Esophagus muscularis mucosa (tissue), 4 donors: ENCODE data around the gene WNT1. TPM values are rescaled to one million over a fixed set of nuclear protein-coding genes. Genes with fewer than 3 reads are reported as not detected.

Source experiments
- DNase-seq: peaks from one replicate; pipeline ENCODE4 v3.0.0-alpha.2; 2017; ENCODE audit errors: extremely low spot score
- H3K27ac ChIP-seq, 4 donors: fragments of 200-600 bp; sonication (generic); replicated peaks in 1 of 4; 1 replicate in 3 of 4; 2 replicates in 1 of 4; pipeline ENCODE4 v1.5.1; 2016 to 2019; ENCODE audit warnings: mild to moderate bottlenecking in 1 of 4
- H3K27me3 ChIP-seq, 4 donors: fragments of 200-600 bp; sonication (generic); one replicate each; pipeline versions ENCODE4 v1.5.1 to v1.6.0; 2016 to 2019
- H3K36me3 ChIP-seq, 4 donors: fragments of 200-600 bp; sonication (generic); one replicate each; pipeline ENCODE4 v1.5.1; 2016 to 2019
- H3K4me1 ChIP-seq, 4 donors: fragments of 200-600 bp; sonication (generic); one replicate each; pipeline ENCODE4 v1.5.1; 2016 to 2019
- H3K4me3 ChIP-seq, 4 donors: fragments of 200-600 bp; sonication (generic); 1 replicate in 2 of 4; 2 replicates in 2 of 4; pipeline ENCODE4 v1.5.1; 2016 to 2019; ENCODE audit warnings: mild to moderate bottlenecking in 4 of 4, moderate library complexity in 1 of 4
- H3K9me3 ChIP-seq, 4 donors: fragments of 200-600 bp; sonication (generic); 1 replicate in 3 of 4; 2 replicates in 1 of 4; pipeline ENCODE4 v1.5.1; 2016 to 2019
- EP300 ChIP-seq: sonication (generic); formaldehyde crosslinking; IDR thresholded peaks from one replicate; pipeline ENCODE4 v1.6.1; 2017; ENCODE audit warnings: antibody characterized with exemption
- POLR2A ChIP-seq: fragments of 450-650 bp; IDR thresholded peaks from one replicate; pipeline ENCODE4 v1.6.1; 2017; ENCODE audit warnings: antibody characterized with exemption, moderate library complexity, mild to moderate bottlenecking, low read depth
- POLR2AphosphoS5 ChIP-seq, 2 donors: sonication (generic); formaldehyde crosslinking; IDR thresholded peaks; one replicate each; pipeline ENCODE4 v1.6.1; 2017; ENCODE audit warnings: antibody characterized with exemption in 2 of 2
- WGBS: methylation state at CpG from one replicate; pipeline ENCODE4 v1.1.5; 2018; 5-methylcytosine and 5-hydroxymethylcytosine counted together
- intact Hi-C: fragments of 100-400 bp; cut with DNase I; formaldehyde crosslinking; loops from one replicate; pipeline ENCODE4 v1.15.1; 2023
- total RNA-seq, 4 donors: library from RNA; depleted of rRNA; stranded (reverse); fragments of >200 nt; gene quantifications; one replicate each; pipeline versions ENCODE4 v1.1.0 to v1.2.1, GENCODE V29; 2016
- TF ChIP-seq, protein P1 (sequence below), 3 experiments: fragments of 200-600 bp in 2 of 3; fragments of 450-650 bp in 1 of 3; sonication (generic) in 2 of 3; IDR thresholded peaks; one replicate each; pipeline ENCODE4 v1.5.1; 2017 to 2019; ENCODE audit warnings: antibody characterized with exemption in 3 of 3, mild to moderate bottlenecking in 2 of 3, moderate library complexity in 1 of 3

WNT1 gene
- total RNA-seq, 4 donors from 2014 or later, result not detected

DNA sequence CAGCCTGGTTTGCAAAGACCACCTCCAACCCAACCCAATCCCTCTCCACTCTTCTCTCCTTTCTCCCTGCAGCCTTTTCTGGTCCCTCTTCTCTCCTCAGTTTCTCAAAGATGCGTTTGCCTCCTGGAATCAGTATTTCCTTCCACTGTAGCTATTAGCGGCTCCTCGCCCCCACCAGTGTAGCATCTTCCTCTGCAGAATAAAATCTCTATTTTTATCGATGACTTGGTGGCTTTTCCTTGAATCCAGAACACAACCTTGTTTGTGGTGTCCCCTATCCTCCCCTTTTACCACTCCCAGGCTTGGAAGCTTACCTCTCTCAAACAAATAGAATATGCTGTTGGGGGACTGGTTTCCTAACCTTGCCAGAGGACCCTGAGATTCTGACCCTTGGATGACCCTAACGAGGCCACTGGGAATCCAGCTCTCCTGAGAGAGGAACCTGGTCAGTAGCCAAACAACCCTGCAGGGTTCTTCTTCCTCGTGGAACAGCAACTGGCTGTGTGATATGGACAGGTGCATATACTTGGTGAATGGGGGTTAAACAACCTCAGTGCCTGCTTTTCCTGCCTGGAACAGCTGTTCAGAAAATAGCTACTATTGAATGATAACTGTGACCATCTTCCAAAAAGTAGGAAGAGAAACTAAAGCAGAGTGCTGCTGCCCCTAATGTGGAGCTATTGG is 4.4 kb downstream of the WNT1 start:
- Histone ChIP-seq H3K4me1 (peaks cover 40 to 44% (median 42%) of the 10 kb centered on the region in 4 donors), H3K4me3 (no peak overlapping the region), H3K27me3 (peaks cover 18 to 94% (median 53%) of the 10 kb centered on the region in 4 donors), H3K9me3 (no peaks in the 10 kb centered on the region), H3K36me3 (no peaks in the 10 kb centered on the region), H3K27ac (no peak overlapping the region)
- no peak for DNase-seq
- TF ChIP-seq, protein P1, sequence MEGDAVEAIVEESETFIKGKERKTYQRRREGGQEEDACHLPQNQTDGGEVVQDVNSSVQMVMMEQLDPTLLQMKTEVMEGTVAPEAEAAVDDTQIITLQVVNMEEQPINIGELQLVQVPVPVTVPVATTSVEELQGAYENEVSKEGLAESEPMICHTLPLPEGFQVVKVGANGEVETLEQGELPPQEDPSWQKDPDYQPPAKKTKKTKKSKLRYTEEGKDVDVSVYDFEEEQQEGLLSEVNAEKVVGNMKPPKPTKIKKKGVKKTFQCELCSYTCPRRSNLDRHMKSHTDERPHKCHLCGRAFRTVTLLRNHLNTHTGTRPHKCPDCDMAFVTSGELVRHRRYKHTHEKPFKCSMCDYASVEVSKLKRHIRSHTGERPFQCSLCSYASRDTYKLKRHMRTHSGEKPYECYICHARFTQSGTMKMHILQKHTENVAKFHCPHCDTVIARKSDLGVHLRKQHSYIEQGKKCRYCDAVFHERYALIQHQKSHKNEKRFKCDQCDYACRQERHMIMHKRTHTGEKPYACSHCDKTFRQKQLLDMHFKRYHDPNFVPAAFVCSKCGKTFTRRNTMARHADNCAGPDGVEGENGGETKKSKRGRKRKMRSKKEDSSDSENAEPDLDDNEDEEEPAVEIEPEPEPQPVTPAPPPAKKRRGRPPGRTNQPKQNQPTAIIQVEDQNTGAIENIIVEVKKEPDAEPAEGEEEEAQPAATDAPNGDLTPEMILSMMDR (IDR thresholded peaks at IDR 0.05), result no peak
- TF ChIP-seq POLR2AphosphoS5 (IDR thresholded peaks at IDR 0.05) (no peak), EP300 (no peak), POLR2A (no peak)
- intact Hi-C loops, result no loop called here
- 60% methylated on average over 6 of the region's 6 CpGs for WGBS

DNA sequence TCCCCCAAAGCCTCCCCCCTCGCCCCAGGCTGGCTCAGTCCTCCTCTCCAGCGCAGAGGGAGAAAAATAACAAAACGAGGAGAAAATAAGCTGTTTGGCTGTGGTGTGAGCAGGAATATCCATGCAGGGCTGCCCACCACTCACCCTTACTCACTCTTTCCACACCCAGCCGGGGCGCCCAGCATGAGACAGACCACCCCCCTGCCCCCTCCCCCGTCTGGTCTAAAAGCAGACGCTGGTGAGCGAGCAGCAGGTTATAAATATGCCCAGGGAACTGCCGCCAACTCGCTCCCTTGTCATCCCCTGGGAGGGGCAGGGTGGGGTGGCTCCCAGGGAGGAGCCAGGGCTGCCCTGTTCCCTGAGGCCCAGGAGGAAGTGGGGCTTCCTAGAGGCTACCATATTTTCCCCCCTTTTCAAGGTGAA is 7.4 kb downstream of the WNT1 start:
- H3K36me3 ChIP-seq, result no peaks in the 10 kb centered on the region
- no peak overlapping the region for H3K27ac ChIP-seq
- H3K4me3 ChIP-seq, result no peak overlapping the region
- peaks cover 8 to 94% (median 29%) of the 10 kb centered on the region in 4 donors for H3K27me3 ChIP-seq
- TF ChIP-seq, protein P1 (IDR thresholded peaks at IDR 0.05), result no peak
- no peak for TF ChIP-seq POLR2A
- TF ChIP-seq EP300, result no peak
- TF ChIP-seq POLR2AphosphoS5 (IDR thresholded peaks at IDR 0.05), result no peak
- 29% methylated on average over 10 of the region's 10 CpGs for WGBS
- DNase-seq, result no peak
- H3K9me3 ChIP-seq, result no peaks in the 10 kb centered on the region
- intact Hi-C loops, result no loop called here
- peaks cover 11 to 21% (median 15%) of the 10 kb centered on the region in 4 donors for H3K4me1 ChIP-seq

DNA sequence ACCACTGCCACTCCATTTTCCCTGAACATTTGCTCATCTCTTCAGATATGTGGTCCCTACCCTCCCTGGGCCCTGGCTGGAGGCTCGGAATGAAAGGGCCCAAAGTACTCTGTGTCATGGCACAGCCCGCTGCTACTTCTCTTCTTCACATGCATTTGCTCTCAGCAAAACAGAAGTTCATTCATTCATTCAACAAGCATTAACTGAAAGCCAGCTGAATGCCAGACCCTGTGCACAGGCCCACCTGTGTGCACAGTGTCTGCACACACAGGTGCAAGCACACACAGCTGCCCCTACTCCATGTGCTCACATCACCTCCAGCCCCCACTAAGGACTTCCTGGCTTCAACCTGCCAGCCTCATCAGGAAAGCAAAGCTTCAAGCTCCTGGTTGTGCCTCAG is 7.8 kb downstream of the WNT1 start:
- intact Hi-C loops, result no loop called here
- H3K27me3 ChIP-seq, result peaks cover 8 to 94% (median 24%) of the 10 kb centered on the region in 4 donors

DNA sequence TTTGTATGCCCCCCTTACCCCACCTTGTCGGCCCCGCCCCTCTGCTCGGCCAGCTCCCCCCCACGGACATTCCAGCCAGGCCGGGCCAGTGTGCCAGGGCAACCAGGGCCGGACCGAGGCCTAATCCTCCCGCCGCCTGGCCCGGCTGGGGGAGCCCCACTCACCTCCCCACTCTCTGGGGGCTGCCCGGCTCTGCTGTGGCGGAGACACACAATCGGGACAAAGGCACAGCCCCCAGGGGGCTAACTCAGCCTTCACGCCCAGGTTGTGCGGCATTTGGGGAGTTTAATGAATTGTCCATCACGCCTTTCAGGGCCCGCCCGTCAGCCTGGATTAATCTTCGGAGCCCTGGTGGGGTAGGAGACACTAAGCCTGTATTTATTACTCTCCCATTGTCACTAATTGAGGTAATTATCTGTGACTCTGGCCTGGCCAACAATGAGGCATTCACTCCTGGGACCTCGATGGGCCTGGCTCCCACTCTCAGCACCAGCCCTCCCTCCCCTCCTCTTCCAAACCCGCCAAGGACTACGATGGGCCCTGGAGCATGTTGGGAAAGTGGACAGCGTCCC is 8.7 kb downstream of the WNT1 start:
- Histone ChIP-seq H3K9me3 (no peaks in the 10 kb centered on the region), H3K4me1 (peaks cover 0 to 8% (median 3%) of the 10 kb centered on the region in 4 donors), H3K36me3 (no peaks in the 10 kb centered on the region), H3K27ac (no peak overlapping the region), H3K27me3 (peaks cover 0 to 94% (median 15%) of the 10 kb centered on the region in 4 donors), H3K4me3 (no peak overlapping the region)
- intact Hi-C loops, result no loop called here
- TF ChIP-seq POLR2AphosphoS5 (IDR thresholded peaks at IDR 0.05), result no peak
- no peak for TF ChIP-seq EP300
- no peak for TF ChIP-seq POLR2A
- TF ChIP-seq, protein P1 (IDR thresholded peaks at IDR 0.05), result no peak
- WGBS, result 80% methylated on average over 10 of the region's 23 CpGs
- no peak for DNase-seq

More for the DNA sequence above, 7.8 kb downstream of the WNT1 start:
- no peak for DNase-seq
- no peaks in the 10 kb centered on the region for H3K9me3 ChIP-seq
- H3K27ac ChIP-seq, result no peak overlapping the region
- H3K36me3 ChIP-seq, result no peaks in the 10 kb centered on the region
- WGBS, result 86% methylated on average over 2 of the region's 2 CpGs
- no peak for TF ChIP-seq POLR2AphosphoS5 (IDR thresholded peaks at IDR 0.05)
- TF ChIP-seq, protein P1 (IDR thresholded peaks at IDR 0.05), result no peak
- TF ChIP-seq EP300, result no peak
- no peak for TF ChIP-seq POLR2A
- H3K4me3 ChIP-seq, result no peak overlapping the region
- peaks cover 7 to 17% (median 11%) of the 10 kb centered on the region in 4 donors for H3K4me1 ChIP-seq
